HG03432 (cell line): Measurements from ENCODE around the gene PCED1A.

ENCODE experiments used
- ATAC-seq: cut with Tn5 transposase; IDR thresholded peaks from one replicate; pipeline ENCODE4 v1.9.1; 2021; ENCODE audit warnings: mild to moderate bottlenecking, moderate library complexity; ENCODE audit not compliant: unreplicated experiment

Gene PCED1A

DNA sequence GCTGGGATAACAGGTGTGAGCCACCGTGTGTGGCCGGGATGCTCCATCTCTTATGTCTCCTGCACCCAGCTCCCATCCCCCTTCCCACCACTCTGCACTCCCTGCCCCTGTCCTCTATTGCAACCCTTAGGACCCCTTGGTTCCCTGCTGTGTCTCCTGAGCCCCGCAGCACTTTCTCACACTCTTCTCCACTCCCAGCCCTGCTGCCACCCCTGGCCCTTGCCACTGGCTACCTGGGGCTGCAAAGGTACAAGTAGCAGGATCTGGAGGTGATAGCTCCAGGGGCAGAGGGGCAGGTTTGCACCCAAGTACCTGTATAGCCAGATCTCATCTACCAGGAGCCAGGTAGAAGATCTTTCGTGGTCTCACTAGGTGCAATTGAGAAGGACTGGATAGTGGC lies 33.4 kb downstream of the PCED1A start:
- ATAC-seq: no peak

DNA sequence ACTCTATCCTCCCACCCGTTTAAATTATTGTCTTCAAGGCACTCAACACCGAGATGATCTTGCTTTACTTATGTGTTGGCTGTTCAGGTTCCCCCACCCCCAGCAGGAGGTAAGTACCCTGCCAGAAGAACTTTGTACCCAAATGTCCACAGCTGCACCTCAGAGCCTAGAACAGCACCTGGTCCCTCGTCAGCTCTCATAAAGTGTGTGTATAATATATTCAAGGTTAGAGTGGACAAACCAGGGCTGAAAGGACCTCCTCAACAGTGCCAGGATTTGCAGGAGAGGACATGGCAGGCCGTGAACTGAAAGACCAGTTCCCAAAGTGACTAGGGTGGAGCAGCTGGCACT lies 34.1 kb downstream of the PCED1A start:
- no peak for ATAC-seq

DNA sequence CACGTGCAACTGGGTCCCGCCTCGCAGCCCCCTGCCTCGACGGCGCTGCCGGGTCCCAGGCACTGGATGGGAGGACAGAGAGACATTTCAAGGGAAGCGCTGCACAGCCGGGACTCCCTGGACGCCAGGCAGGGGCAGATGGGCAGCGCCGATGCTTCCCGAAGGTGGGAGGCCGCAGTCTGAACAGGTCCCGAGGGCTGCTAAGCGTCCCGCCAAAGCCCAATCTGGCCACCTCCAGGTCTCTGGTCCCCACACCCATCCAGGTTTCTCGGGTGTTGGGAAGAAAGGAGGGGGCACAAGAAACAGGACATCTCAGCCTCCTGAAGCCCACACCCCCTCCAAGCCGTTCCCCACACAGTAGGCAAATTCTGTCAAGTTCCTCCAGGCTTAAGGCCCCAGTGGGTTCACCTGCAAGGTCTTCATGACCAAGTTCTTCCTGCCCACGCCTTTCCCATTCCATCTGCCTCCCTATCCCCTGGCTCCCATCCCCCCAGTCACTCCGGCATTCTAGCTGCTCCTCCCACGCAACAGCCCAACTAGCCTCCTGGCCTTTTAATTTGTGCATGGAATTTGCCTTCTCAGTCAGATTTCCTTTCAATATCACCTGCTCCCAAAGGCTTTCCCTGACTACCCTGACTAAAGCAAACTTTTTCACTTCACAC lies 34.6 kb downstream of the PCED1A start:
- no peak for ATAC-seq

DNA sequence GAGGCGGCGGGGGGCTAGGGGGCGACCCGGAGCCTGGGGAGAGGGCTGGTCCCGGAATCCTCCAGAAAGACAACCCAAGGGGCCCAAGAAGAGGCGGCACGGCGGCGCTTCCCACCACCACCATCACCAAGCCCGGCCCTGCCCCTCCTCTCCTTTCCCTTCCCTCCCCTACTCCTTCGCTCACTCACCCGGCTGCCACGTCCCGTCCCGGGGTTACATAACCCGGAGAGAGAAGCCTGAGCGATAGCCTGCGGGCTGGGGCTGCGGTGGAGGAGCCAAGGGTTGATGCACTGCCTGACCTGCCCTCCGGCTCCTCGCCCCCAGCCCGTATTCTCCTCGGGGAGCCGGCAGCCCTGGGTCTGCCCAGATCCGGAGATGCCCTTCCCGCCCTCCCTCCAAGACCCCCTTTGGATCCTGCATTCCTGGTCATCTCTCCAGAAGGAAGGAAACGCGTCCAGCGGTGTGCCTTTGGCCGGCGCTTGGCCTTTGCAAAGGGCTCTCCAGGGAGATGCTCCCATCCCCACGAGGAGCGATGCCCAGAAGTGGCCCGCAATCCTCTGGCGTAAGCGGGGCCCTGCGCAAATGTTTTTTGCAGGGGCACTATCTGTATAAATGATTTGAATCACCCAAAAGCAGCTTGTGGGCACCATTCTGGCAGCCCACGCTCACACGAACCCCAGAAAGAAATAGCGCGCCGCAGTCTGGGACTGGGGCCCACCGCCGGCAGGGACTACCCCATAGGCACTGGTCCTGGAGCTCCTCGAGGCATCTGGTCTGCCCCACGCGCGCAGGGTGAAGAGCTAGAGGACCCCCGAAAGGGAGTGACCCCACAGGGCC lies 35.4 kb downstream of the PCED1A start:
- ATAC-seq: no peak

DNA sequence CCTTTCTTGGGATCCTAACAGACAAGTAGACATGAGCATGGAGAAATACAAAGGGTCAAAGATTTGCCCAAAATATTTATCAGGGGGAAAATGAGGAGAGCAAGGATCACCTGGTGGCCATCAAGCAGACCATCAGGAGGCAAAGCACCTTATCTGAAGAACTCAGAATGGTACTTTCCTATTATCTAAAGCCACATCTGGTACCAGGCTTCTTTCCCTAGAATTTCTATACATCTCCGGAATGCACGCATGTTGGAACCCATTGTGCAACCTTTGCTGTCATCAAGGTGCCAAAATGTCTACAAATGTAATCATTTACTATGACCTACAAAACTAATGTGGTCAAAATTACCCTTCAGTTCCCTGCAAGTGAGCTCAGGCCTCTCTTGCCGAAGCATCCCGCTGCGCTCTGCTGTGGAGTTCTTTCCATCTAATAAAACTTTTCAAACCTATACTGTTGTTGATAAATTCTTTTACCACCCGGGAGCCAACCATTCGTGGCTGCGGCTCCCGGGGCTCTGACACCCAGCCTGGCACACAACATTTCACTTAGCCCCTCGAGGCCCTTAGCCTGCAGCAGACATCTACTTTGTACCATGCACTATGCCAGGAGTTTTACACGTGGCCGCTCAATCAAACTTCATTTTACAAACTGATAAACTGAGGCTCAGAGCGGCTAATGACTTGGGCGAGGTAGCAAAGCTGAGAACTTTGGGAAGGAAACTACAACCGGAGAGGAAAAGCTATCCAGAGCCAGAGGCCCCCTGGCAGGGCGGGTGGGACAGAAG lies 36.2 kb downstream of the PCED1A start:
- no peak for ATAC-seq

DNA sequence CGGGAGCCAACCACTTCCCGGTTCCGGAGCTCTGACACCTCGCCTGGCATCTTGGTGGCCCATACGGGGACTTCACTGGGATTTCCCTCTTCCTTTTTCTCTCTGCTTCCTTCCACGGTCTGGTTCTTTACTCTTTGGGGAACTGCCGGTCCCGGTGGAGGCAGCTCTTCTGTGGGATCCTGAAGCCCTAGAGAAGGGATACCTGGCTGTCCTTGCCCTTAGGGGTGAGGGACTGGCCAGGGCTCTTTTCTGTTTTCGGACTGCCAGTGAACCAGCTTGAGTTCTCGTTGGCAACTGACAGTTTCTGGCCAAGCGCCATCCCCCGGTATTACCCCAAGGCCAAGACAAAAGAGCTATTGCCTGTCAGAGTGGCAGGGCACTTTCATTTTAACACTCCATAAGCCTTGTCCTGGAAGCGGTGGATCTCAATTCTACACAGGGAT lies 39.1 kb downstream of the PCED1A start:
- peak; percentile 32 for ATAC-seq

DNA sequence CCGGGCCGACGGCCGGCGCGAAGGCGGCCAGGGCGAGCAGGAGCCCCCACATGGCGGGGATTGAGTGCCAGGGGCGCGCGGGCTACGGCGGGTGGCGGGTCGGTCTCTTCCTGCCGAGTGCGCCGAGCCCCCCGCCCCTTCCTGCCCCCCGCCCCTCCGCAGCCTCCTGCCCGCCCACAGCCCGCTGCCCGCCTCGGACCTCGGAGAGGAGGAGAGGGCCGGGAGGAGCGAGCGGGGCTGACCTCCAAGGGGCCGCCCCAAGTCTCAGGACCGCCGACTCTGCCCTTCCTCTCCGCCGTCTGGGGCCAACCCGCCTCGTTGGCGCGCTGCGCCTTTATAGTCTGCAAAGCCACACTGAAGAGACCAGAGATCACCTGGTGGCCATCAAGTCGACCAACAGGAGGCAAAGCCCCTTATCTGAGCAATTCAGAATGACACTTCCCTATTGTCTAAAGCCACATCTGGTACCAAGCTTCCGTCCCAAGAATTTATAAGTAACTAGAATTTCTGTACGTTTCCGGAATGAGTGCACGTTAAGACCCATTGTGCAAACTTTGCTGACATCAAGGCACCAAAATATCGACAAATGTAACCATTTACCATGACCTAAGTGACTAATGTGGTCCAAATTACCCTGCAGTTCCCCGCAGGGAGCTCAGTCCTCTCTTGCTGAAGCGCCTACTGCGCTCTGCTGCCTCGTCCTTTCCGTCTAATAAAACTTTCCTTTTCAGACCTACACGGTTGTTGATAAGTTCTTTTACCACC lies 39.8 kb downstream of the PCED1A start, which contains the start of gene CPXM1:
Gene CPXM1 (minus strand): TSS at position 107 of the 765 bp plus-strand sequence. CDS start 55 bp downstream, at position 52.
- ATAC-seq: peak; percentile 53

DNA sequence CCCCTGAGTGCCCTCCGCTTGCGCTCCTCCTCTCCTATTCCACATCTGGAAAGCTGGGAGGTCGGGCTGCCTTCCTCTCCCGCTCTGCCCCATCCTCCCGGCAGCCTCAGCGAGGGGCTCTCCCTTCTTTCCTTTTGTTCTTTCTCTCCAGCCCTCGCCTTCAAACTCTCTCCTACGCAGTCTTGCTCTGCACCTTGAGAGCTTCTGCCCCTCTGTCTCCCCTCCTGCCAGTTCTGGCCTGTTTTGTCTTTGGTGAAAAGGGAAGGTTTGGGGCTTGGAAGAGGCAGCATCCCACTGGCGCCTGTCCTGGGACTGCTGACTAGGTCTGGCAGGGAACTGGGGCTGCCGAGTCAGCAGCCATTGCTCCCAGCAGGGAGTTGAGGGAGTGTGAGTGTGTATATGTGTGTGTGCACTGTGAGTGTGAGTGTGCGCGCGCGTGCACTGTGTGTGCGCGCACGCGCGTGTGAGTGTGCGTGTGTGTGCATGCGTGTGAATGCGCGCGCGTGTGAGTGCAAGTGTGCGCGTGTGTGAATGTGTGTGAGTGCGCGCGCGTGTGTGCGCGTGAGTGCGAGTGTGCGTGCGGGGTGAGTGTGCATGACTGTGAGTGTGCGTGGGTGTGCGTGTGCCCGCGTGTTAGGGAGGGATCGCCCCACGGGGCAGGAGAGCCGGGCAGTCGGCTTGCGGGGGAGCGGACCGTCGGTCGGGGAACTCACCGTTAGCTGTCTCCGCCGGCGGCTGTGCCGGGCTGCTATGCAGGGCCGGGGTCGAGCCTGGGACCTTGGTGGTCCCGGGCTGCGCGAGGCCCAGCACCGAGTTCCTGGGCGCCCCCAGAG lies 40.6 kb downstream of the PCED1A start:
- ATAC-seq: peak; percentile 23

DNA sequence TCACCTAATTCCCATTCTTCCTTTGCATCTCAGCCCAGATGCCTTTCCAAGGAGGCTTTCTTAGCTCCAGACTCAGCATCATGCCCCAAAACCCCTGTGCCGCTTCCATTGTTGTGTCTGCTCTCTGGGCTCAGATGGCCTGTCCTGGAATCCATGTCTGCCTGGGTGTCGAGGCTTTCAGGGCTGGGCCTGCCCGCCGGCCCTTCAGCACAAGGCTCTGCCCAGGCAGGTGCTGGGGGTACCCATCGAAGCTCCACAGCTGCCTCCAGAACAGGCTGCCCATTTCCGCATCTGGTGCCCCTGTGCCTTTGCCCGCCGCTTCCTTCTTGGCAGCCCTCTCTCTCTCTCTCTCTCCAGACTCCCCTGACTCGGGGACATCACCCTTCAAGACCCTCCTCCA lies 41.2 kb downstream of the PCED1A start:
- ATAC-seq: no peak

DNA sequence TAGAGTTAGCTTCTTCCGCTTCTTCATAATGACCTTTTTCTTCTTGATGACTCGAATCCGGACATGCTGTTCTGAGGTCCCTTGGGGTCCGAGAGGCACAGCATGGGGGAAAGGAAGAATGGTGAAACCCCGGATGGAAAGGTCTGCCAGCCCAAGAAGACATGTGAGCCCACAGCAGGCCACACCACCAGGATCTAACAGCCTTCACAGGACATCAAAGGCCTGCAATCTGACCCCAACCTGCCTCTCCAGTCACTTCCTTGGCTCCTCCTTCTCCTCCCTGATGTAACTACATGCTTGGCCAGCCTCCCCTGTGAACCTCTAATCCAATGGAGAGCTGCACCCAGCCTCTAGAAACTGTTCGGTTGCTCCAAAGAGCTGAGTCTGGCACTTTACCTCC lies 41.6 kb downstream of the PCED1A start:
- no peak for ATAC-seq

DNA sequence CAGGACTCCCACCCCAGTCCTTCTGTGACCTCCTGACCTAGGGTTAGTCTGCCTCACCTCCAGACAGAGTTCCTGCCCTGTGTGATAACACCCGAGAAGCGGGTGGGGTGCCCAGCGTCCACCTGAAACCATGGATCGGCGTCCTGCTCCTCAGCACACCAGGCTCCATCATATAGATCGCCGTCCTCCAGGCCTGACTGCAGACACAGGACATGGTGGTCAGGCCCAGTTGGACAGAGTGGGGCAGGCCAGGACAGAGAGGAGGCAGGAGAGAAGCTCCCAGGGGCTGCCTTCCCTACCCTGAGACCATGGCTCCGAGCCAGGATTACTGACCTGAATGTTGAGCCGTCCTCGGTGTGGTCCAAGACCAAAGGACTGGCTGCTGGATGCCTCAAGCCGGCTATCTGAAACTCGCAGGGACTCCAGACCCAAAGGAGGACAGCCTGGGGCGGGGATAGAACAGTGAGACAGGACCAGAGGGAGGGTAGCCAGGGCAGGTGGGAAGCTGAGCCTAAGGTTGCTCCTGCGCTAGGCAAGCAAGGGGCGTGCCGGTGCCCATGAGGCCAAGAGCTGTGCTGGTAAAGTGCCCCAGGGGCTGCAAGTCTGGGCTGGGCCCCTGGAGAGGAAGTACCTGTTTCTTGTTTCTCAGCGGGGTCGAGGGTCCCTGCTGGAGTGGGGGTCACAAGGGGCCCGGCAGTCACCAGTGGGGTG lies 42.2 kb downstream of the PCED1A start:
- ATAC-seq: no peak

DNA sequence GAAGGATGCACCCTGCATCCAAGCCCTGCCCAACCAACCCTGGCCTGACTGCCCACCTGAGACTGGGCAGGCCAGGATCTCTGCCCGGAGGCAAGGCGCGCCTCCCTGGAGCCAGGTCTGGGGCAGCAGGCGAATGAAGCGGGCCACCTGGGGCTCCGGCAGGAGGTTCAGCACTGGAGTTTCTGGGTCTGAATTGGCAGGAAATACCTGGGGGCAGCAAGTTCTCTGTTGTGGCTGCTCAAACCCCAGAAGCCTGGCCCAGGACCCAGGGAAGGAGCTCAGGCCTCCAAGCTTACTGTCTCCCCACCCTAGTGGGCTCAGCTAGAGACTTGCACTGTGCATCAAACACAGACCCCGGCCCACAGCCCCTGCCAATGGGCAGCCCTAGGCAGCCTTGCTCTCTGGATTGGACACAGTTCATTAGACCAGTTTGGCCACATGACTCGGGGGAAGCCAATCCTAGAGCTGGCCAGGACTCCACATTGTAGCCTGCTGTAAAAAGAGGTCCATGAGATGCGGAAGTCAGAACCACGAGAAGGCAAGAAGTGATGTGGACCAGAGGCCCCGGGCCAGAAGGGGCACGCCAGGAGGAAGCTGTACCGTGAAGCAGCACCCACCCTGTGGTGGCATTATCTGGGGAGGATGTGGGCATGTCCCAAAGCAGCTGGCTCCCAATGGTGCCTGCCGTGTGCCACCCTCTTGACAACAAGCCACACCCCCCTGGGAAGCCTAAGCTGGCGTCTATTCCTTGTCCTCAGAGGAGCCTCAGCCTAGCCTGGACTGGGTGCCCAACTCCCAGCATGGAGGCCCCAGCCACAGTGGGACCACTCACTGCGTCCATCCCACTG lies 43.1 kb downstream of the PCED1A start:
- no peak for ATAC-seq

DNA sequence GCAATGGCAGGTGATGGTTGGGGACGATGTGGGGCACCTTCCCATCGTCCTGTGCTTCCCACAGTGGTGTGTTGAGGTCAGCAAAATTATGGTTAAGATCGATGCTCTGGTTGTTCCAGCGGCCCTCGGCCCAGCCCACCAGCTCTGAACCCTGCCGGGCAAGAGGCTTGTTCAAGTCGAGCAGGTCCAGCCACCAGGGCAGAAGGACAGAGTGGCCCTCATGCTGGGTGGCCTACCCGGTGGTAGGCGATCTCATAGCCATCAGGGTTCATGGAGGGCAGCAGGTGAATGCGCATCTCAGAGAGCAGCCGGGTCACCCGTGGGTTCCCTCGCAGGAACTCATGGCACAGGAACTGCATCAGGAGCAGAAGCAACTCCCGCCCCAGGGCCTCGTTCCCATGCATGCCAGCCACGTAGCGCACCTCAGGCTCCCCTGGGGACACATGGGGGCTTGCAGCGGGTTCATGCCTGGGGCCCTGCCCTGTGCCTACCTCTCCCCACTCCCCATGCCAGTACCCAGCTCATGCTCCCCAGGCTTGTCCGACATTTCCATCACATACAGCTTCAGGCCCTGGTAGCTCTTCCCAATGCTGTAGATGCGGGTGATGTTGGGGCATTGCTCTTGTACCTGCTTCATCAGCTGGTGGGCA lies 44.3 kb downstream of the PCED1A start:
- no peak for ATAC-seq

DNA sequence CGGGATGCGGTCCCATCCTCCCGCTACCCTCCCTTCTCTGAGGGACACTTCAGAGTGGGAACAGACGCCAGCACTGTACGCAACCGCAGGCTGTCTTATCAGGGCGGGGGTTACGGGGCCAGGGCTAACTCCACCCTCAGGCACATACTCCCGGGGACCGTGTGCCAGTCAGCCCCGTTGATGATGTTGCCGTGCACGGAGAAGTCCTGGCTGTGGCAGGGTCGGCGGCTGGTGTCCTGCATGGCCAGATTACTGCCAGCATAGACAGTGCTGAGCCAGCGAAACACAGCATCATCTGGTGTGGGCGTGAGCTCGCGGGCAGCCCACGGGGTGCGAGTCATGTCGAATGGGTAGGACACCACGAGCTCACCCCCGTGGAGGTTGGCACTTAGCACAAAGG lies 45.0 kb downstream of the PCED1A start:
- ATAC-seq: no peak

DNA sequence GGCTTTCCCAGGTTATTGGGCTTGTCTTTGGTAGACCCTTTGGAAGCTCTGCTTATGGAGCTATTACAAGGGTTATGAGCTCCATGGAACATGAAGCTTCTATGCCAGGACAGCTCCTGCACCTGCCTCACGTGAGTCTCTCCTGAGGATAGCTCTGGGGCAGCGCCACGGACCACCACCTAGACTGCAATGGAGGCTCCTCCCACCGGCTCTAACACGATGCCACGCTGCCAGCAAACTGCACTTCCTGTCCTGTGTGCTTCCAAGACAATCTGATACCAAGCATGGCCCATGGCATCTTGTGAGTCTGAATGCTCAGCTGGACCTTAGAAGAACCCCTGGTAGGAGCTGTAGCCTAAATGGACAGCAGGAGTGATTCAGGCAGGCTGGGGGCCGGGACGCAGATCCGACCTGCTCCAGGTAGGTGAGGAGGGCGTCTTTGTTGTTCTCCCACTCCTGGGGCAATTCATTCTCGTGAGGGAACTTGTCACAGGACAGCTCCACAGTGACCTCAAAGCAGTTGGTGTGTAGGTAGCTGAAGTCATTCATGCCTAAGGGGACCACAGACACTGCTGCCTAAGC lies 45.5 kb downstream of the PCED1A start:
- ATAC-seq: no peak

DNA sequence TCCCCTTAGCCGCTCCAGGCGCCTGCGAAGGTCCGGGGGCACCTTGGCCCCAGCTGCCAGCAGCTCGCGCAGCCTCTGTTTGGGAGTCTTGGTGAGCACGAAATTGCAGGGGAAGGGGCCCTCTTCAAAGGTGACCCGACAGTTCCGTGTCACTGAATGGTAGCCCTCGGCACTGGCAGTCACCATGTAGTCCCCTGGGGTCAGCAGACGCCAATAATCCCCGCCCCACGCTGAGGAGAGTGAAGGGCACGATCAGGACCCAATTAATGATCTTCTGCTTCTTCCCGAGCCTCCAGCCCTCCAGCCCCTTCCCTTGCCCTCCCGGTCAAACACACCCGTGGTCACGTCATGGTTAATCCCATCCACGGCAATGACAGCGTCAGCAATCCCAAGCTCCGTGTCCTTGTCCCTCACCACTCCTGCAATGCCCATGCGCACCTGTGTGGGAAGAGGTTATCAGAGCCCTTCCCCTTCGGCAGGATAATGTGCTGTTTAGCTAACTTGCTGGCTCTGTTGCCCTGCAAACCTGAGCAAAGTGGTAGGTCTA lies 46.2 kb downstream of the PCED1A start:
- no peak for ATAC-seq

DNA sequence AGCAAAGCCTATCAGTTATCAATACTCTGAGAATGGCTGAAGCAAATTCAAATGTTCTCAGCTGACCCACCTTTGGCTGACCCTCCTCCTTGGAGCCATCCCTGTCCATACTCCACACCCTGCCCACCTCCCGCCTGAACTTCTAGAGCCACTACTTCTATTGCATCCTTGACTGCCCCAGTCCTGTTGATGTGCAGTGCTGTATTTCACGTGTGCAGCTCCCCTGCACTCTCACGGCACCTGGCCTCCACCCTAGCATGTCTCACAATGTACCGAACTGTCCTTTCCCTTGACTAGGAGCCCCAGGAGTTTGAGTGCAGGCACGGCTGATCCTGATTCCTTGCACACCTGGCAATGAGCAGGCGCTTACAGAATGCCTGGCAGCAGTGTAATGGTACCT lies 47.0 kb downstream of the PCED1A start:
- no peak for ATAC-seq
